Hepatocyte (in vitro differentiated cells): ENCODE measurements around the gene ST3GAL5. TPM values are rescaled to one million over a fixed set of nuclear protein-coding genes. Genes with fewer than 3 reads are reported as not detected.

ENCODE experiments used
- DNase-seq: peaks from one replicate; pipeline ENCODE4 v3.0.0-alpha.2; 2016; ENCODE audit warnings: low spot score
- H2AFZ ChIP-seq: fragments of 200-600 bp; sonication (generic); 2 replicates; pipeline ENCODE4 v1.6.0; 2016; ENCODE audit warnings: antibody characterized with exemption, mild to moderate bottlenecking
- H3K27ac ChIP-seq: fragments of 200-600 bp; sonication (generic); 2 replicates; pipeline ENCODE4 v1.5.1; 2016; ENCODE audit warnings: mild to moderate bottlenecking
- H3K27me3 ChIP-seq: fragments of 200-600 bp; sonication (generic); 2 replicates; pipeline ENCODE4 v1.6.1; 2016
- H3K36me3 ChIP-seq: fragments of 200-600 bp; sonication (generic); replicated peaks from 2 replicates; pipeline ENCODE4 v1.5.1; 2016; ENCODE audit warnings: low read depth; ENCODE audit not compliant: insufficient read depth
- H3K4me1 ChIP-seq: fragments of 200-600 bp; sonication (generic); 2 replicates; pipeline ENCODE4 v1.5.1; 2016; ENCODE audit warnings: mild to moderate bottlenecking, moderate library complexity; ENCODE audit not compliant: insufficient read depth
- H3K4me2 ChIP-seq: fragments of 200-600 bp; sonication (generic); 2 replicates; pipeline ENCODE4 v1.6.0; 2016
- H3K4me3 ChIP-seq: fragments of 200-600 bp; sonication (generic); 2 replicates; pipeline ENCODE4 v1.5.1; 2016; ENCODE audit warnings: mild to moderate bottlenecking
- H3K79me2 ChIP-seq: fragments of 200-600 bp; sonication (generic); 2 replicates; pipeline ENCODE4 v1.6.0; 2017; ENCODE audit warnings: mild to moderate bottlenecking
- H3K9me2 ChIP-seq: fragments of 200-600 bp; sonication (generic); replicated peaks from 2 replicates; pipeline ENCODE4 v1.6.0; 2017; ENCODE audit warnings: mild to moderate bottlenecking; ENCODE audit not compliant: insufficient read depth
- H3K9me3 ChIP-seq: fragments of 200-600 bp; sonication (generic); 2 replicates; pipeline ENCODE4 v1.5.1; 2016; ENCODE audit warnings: low read depth, mild to moderate bottlenecking
- H4K20me1 ChIP-seq: fragments of 200-600 bp; sonication (generic); 2 replicates; pipeline ENCODE4 v1.6.0; 2016; ENCODE audit warnings: mild to moderate bottlenecking; ENCODE audit not compliant: insufficient read depth, poor library complexity, severe bottlenecking
- EZH2 ChIP-seq: fragments of 200-600 bp; sonication (generic); IDR thresholded peaks from 2 replicates; pipeline ENCODE4 v1.6.1; 2016; ENCODE audit warnings: antibody characterized with exemption, mild to moderate bottlenecking, borderline replicate concordance
- EZH2phosphoT487 ChIP-seq: fragments of 200-600 bp; sonication (generic); IDR thresholded peaks from one replicate; pipeline ENCODE4 v1.6.1; 2018; ENCODE audit warnings: antibody characterized with exemption, mild to moderate bottlenecking, low read depth, moderate library complexity; ENCODE audit not compliant: unreplicated experiment, severe bottlenecking
- WGBS: methylation state at CpG from one replicate; pipeline ENCODE4 v1.1.6; 2016; ENCODE audit warnings: low lambda C conversion rate; ENCODE audit errors: missing lambda C conversion rate; 5-methylcytosine and 5-hydroxymethylcytosine counted together
- polyA plus RNA-seq: library from polyadenylated mRNA; unstranded; fragments of >200 nt; fragmentation: Nextera tagmentation; extraction: Ambion mirVana; gene quantifications from 2 replicates; pipeline ENCODE4 v1.2.1, GENCODE V29; 2016
- total RNA-seq: library from RNA; depleted of rRNA; stranded (reverse); fragments of >200 nt; gene quantifications from 2 replicates; pipeline ENCODE4 v1.2.3, GENCODE V29; 2014
- TF ChIP-seq, protein P1 (sequence below): fragments of 200-600 bp; sonication (generic); IDR thresholded peaks from 2 replicates; pipeline ENCODE4 v1.5.1; 2016; ENCODE audit warnings: antibody characterized with exemption, mild to moderate bottlenecking; ENCODE audit not compliant: poor library complexity

Gene ST3GAL5
- total and polyA plus RNA-seq, 2 experiments from 2014 or later, result 24.7 to 25.6 TPM

GRCh38 chr2:85878719-85879370 lies 9.9 kb downstream of the ST3GAL5 start:
- 90% methylated on average over 9 of the region's 9 CpGs for WGBS

GRCh38 chr2:85875350-85876050 lies 13.3 kb downstream of the ST3GAL5 start:
- H3K9me3 ChIP-seq, result no peaks in the 10 kb centered on the region
- no peak overlapping the region for H3K4me3 ChIP-seq
- H3K27ac ChIP-seq, result no peak overlapping the region
- no peaks in the 10 kb centered on the region for H3K27me3 ChIP-seq
- no peaks in the 10 kb centered on the region for H4K20me1 ChIP-seq
- no peak overlapping the region for H2AFZ ChIP-seq
- H3K79me2 ChIP-seq, result peaks cover 51% of the 10 kb centered on the region
- no peaks in the 10 kb centered on the region for H3K4me1 ChIP-seq
- no peak for DNase-seq
- H3K9me2 ChIP-seq, result no peaks in the 10 kb centered on the region
- 89% methylated on average over 8 of the region's 8 CpGs for WGBS
- TF ChIP-seq EZH2phosphoT487, result no peak
- no peak for TF ChIP-seq EZH2
- TF ChIP-seq, protein P1, sequence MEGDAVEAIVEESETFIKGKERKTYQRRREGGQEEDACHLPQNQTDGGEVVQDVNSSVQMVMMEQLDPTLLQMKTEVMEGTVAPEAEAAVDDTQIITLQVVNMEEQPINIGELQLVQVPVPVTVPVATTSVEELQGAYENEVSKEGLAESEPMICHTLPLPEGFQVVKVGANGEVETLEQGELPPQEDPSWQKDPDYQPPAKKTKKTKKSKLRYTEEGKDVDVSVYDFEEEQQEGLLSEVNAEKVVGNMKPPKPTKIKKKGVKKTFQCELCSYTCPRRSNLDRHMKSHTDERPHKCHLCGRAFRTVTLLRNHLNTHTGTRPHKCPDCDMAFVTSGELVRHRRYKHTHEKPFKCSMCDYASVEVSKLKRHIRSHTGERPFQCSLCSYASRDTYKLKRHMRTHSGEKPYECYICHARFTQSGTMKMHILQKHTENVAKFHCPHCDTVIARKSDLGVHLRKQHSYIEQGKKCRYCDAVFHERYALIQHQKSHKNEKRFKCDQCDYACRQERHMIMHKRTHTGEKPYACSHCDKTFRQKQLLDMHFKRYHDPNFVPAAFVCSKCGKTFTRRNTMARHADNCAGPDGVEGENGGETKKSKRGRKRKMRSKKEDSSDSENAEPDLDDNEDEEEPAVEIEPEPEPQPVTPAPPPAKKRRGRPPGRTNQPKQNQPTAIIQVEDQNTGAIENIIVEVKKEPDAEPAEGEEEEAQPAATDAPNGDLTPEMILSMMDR, result no peak
- no peaks in the 10 kb centered on the region for H3K36me3 ChIP-seq
- H3K4me2 ChIP-seq, result no peak overlapping the region

More at GRCh38 chr2:85878719-85879370, 9.9 kb downstream of the ST3GAL5 start:
- Histone ChIP-seq H3K9me2 (no peaks in the 10 kb centered on the region), H3K4me2 (no peak overlapping the region), H2AFZ (no peak overlapping the region), H4K20me1 (no peaks in the 10 kb centered on the region), H3K4me3 (no peak overlapping the region), H3K4me1 (no peaks in the 10 kb centered on the region), H3K27me3 (no peaks in the 10 kb centered on the region), H3K79me2 (peaks cover 55% of the 10 kb centered on the region), H3K27ac (no peak overlapping the region), H3K36me3 (no peaks in the 10 kb centered on the region), H3K9me3 (no peaks in the 10 kb centered on the region)
- no peak for DNase-seq
- no peak for TF ChIP-seq EZH2phosphoT487
- TF ChIP-seq, protein P1, result no peak
- no peak for TF ChIP-seq EZH2

DNA sequence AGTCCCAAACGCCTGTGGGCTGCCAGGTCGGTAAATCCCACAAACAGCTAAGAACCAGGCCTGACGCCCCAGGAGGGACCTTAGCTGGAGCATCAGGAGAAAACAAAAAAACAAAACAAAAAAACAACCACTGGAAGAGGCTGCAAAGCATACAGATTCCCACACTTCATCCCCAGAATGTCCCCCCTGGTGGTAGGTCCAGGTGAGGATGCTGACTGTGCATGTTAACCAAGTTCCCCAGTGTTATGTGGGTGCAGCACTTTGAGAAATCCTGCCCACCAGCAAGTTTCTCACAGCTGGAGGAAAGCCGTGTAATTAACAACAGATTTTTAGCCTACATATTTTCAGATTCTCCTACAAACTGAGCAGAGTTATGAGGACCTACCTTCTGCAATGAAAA lies 15.1 kb downstream of the ST3GAL5 start:
- DNase-seq, result no peak
- Histone ChIP-seq H3K9me2 (no peaks in the 10 kb centered on the region), H3K9me3 (no peaks in the 10 kb centered on the region), H3K4me1 (no peaks in the 10 kb centered on the region), H4K20me1 (no peaks in the 10 kb centered on the region), H3K27ac (no peak overlapping the region), H3K79me2 (peaks cover 40% of the 10 kb centered on the region), H3K36me3 (no peaks in the 10 kb centered on the region), H3K4me2 (no peak overlapping the region), H3K4me3 (no peak overlapping the region), H2AFZ (no peak overlapping the region), H3K27me3 (no peaks in the 10 kb centered on the region)
- WGBS, result 93% methylated on average over 4 of the region's 4 CpGs
- TF ChIP-seq, protein P1, result no peak
- no peak for TF ChIP-seq EZH2
- TF ChIP-seq EZH2phosphoT487, result no peak
